OCI-LY1 (cell line): Measurements from ENCODE around the gene RPH3AL.

Experiments used
- CTCF ChIP-seq: fragments of 200-600 bp; sonication (generic), shearing (Covaris generic); IDR thresholded peaks from 2 replicates; pipeline ENCODE4 v1.5.1; 2017; ENCODE audit warnings: mild to moderate bottlenecking, antibody characterized with exemption, low read length, moderate library complexity, mixed read lengths
- EZH2 ChIP-seq: fragments of 200-600 bp; sonication (generic), shearing (Covaris generic); IDR thresholded peaks from 2 replicates; pipeline ENCODE4 v1.8.0; 2017; ENCODE audit warnings: borderline replicate concordance, mixed run types, mild to moderate bottlenecking, antibody characterized with exemption, low read length, moderate library complexity, mixed read lengths

GRCh38 chr17:298791-299450, 53.7 kb downstream of the RPH3AL start:
- TF ChIP-seq CTCF (no peak), EZH2 (no peak)
